ENCODE measurements around the gene EXOC3. TPM values are rescaled to one million over a fixed set of nuclear protein-coding genes. Genes with fewer than 3 reads are reported as not detected.

EXOC3 gene
- total RNA-seq, 1 experiment from 2014 or later, result 19.4 TPM

GRCh38 chr5:443239-444151 lies 519 bp downstream of the EXOC3 start:
- no peak for DNase-seq
- no peaks in the 10 kb centered on the region for H3K27me3 ChIP-seq
- H3K36me3 ChIP-seq, result peaks cover 28% of the 10 kb centered on the region
- no peaks in the 10 kb centered on the region for H3K9me3 ChIP-seq
- H3K4me3 ChIP-seq, result peak overlapping the region; percentile 89

DNA sequence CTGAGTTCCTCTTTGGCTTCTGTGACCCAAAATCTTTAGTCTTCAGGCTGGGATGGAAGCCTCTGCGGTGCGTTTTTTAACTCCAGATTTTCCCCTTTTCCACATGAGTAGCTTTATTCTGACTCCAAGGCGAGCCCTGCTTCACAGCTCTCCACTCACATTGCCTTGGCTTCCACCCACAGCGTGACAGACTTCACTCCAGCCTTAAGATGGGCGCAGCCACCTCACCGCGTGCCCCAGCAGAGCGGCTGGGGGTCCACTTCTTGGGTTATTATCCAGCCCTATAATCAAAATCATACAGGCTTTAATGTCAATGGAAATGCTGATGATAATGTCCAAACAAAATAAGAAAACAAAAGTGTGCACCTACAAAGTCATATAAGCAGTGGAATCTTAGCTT lies 1.2 kb downstream of the EXOC3 start:
- H3K36me3 ChIP-seq, result peaks cover 36% of the 10 kb centered on the region
- no peak for DNase-seq
- H3K4me3 ChIP-seq, result peak overlapping the region; percentile 89
- H3K9me3 ChIP-seq, result no peaks in the 10 kb centered on the region
- no peaks in the 10 kb centered on the region for H3K27me3 ChIP-seq

GRCh38 chr5:445591-445990 lies 2.6 kb downstream of the EXOC3 start:
- no peak for DNase-seq
- H3K36me3 ChIP-seq, result peaks cover 49% of the 10 kb centered on the region

GRCh38 chr5:446066-446882 lies 3.3 kb downstream of the EXOC3 start:
- H3K27me3 ChIP-seq, result no peaks in the 10 kb centered on the region
- DNase-seq, result no peak
- no peak overlapping the region for H3K4me3 ChIP-seq
- H3K36me3 ChIP-seq, result peaks cover 56% of the 10 kb centered on the region
- H3K9me3 ChIP-seq, result peaks cover 3% of the 10 kb centered on the region; the same call in 1 of the 2 replicates

More at GRCh38 chr5:445591-445990, 2.6 kb downstream of the EXOC3 start:
- H3K4me3 ChIP-seq, result no peak overlapping the region
- no peaks in the 10 kb centered on the region for H3K9me3 ChIP-seq
- no peaks in the 10 kb centered on the region for H3K27me3 ChIP-seq

DNA sequence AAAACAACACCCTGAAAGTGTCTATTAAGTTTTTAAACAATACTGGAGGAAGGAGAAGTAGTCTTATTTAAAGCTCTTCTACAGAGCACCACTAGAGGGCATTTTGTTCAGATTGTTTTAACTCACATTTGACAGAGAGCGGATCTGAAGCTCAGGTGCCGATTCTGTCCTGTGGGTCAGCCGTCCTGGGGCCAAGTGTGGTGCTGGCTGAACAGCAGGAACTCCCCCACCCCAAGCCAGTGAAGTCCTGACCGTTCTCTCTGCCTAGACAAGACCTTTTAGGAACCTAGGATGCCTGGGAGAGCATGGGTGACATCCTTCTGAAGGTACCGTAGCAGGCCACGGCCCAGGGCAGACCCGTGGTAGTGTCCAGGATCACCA lies 3.9 kb downstream of the EXOC3 start:
- H3K36me3 ChIP-seq, result peaks cover 62% of the 10 kb centered on the region
- H3K27me3 ChIP-seq, result no peaks in the 10 kb centered on the region
- DNase-seq, result no peak
- H3K4me3 ChIP-seq, result no peak overlapping the region
- H3K9me3 ChIP-seq, result peaks cover 8% of the 10 kb centered on the region

GRCh38 chr5:447501-447900 lies 4.5 kb downstream of the EXOC3 start:
- H3K4me3 ChIP-seq, result no peak overlapping the region
- DNase-seq, result no peak
- H3K9me3 ChIP-seq, result peaks cover 14% of the 10 kb centered on the region
- H3K36me3 ChIP-seq, result peaks cover 69% of the 10 kb centered on the region
- H3K27me3 ChIP-seq, result no peaks in the 10 kb centered on the region

DNA sequence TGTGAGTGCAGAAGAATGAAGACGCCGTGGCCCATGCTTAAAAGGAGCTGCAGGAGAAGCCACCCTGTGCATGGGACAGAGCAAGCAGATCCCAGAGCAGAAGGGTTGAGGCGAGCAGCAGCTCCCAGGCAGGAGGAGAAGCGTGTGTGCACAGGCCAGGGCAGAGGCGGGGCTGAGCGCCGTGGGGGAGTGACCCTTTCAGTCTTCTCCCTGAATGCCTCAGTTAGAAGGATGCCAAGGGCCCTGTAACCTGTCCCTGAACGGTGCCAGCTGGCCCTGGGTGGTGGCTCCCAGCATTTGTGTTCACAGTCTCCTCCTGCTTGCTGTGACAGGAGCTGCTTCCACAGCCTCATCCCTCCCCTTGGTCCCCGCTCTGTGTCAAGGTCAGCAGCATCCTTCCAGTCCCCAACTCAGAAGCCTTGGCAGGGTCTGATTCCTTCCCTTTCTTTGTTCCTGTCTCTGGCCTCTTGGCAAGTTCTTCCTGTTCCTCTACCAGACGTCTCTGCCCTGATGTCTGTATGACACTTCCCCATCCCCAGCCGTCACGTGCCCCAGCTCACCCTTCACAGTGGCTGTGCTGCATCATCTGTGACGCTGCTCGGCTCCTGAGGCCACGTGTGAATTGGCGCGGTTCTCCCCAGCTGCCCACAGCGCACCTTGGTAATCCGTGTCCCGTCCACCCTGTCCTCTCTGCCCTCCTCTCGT lies 5.2 kb downstream of the EXOC3 start:
- Histone ChIP-seq H3K36me3 (peaks cover 76% of the 10 kb centered on the region), H3K9me3 (peaks cover 14% of the 10 kb centered on the region), H3K27me3 (no peaks in the 10 kb centered on the region), H3K4me3 (no peak overlapping the region)
- DNase-seq, result no peak

- H3K27me3 ChIP-seq, result no peaks in the 10 kb centered on the region
- DNase-seq, result no peak
- peaks cover 14% of the 10 kb centered on the region for H3K9me3 ChIP-seq
- H3K4me3 ChIP-seq, result no peak overlapping the region
- H3K36me3 ChIP-seq, result peaks cover 81% of the 10 kb centered on the region
Measured at GRCh38 chr5:448766-449090, 5.8 kb downstream of the EXOC3 start.

- H3K9me3 ChIP-seq, result peaks cover 14% of the 10 kb centered on the region
- H3K4me3 ChIP-seq, result no peak overlapping the region
- peaks cover 85% of the 10 kb centered on the region for H3K36me3 ChIP-seq
- H3K27me3 ChIP-seq, result no peaks in the 10 kb centered on the region
- no peak for DNase-seq
Measured at GRCh38 chr5:449151-449550, 6.2 kb downstream of the EXOC3 start.

DNA sequence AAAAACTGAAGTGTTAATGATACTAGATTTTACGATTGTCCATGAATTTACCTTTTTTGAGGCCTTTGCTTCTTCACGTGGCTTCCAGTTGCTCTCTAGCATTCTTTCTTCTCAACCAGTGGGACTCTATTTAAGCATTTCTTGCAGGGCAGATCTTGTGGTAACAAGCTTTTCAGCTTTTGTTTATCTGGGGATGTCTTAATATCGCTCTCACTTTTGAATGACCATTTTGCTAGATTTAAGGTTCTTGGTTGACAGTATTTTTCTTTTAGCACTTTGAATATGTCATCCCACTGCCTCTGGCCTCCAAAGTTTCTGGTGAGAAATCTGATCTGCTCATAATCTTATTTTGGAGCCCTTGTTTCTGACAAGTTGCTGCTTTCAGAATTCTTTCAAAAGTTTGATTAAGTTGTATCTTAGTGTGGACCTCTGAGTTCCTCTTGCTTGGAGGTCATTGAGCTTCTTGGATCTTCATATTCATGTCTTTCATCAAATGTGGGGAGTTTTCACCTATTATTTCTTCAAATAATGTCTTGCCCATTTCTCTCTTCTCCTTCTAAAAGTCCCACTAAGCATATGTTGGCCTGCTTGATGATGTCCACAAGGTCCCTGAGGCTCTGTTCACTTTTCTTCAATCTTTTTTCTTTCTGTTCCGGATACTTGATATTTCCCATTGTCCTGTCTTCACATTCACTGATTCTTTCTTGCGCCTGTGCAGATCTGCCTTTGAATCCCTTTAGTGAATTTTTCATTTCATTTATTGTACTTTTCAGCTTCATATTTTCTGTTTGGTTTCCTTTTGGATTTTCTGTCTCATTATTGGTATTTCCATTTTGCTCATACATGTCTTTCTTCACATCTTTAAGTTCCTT lies 8.8 kb downstream of the EXOC3 start:
- Histone ChIP-seq H3K27me3 (no peaks in the 10 kb centered on the region), H3K36me3 (peaks cover 89% of the 10 kb centered on the region), H3K4me3 (no peak overlapping the region), H3K9me3 (peaks cover 14% of the 10 kb centered on the region)
- no peak for DNase-seq

GRCh38 chr5:452978-453710 lies 10.2 kb downstream of the EXOC3 start:
- H3K27me3 ChIP-seq, result no peaks in the 10 kb centered on the region

GRCh38 chr5:453725-454481 lies 10.9 kb downstream of the EXOC3 start:
- no peaks in the 10 kb centered on the region for H3K27me3 ChIP-seq
- H3K9me3 ChIP-seq, result peaks cover 14% of the 10 kb centered on the region
- peaks cover 78% of the 10 kb centered on the region for H3K36me3 ChIP-seq
- no peak for DNase-seq
- no peak overlapping the region for H3K4me3 ChIP-seq

More at GRCh38 chr5:452978-453710, 10.2 kb downstream of the EXOC3 start:
- Histone ChIP-seq H3K9me3 (peaks cover 14% of the 10 kb centered on the region), H3K36me3 (peaks cover 81% of the 10 kb centered on the region), H3K4me3 (no peak overlapping the region)
- DNase-seq, result no peak

GRCh38 chr5:454936-455335 lies 12.0 kb downstream of the EXOC3 start:
- Histone ChIP-seq H3K4me3 (no peak overlapping the region), H3K27me3 (no peaks in the 10 kb centered on the region), H3K9me3 (peaks cover 14% of the 10 kb centered on the region), H3K36me3 (peaks cover 77% of the 10 kb centered on the region)
- no peak for DNase-seq

DNA sequence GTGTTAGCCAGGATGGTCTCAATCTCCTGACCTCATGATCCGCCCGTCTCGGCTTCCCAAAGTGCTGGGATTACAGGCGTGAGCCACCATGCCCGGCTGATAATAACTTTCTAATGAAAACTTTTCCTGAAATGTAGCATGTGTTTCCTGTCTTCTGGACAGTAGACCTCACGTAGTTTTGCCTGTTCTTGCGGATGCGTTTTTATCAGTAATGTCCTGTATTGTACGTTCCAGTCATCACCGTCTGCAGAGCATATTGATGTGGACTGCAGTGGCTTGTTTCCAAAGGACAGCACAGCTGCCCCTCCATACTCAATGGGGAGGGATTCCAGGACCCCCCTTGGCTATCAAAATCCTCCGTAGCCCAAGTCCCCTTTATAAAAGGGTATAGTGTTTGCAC lies 12.8 kb downstream of the EXOC3 start:
- H3K9me3 ChIP-seq, result peaks cover 14% of the 10 kb centered on the region
- DNase-seq, result no peak
- no peak overlapping the region for H3K4me3 ChIP-seq
- no peaks in the 10 kb centered on the region for H3K27me3 ChIP-seq
- peaks cover 77% of the 10 kb centered on the region for H3K36me3 ChIP-seq

Data from MG63 (cell line).